GM21717 (cell line): ENCODE data around the gene FZD7.

Experiments used
- ATAC-seq: cut with Tn5 transposase; IDR thresholded peaks from one replicate; pipeline ENCODE4 v1.9.1; 2021; ENCODE audit warnings: mild to moderate bottlenecking, moderate library complexity; ENCODE audit not compliant: unreplicated experiment

The FZD7 gene

DNA sequence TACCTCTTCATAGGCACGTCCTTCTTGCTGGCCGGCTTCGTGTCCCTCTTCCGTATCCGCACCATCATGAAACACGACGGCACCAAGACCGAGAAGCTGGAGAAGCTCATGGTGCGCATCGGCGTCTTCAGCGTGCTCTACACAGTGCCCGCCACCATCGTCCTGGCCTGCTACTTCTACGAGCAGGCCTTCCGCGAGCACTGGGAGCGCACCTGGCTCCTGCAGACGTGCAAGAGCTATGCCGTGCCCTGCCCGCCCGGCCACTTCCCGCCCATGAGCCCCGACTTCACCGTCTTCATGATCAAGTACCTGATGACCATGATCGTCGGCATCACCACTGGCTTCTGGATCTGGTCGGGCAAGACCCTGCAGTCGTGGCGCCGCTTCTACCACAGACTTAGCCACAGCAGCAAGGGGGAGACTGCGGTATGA lies 2.3 kb downstream of the FZD7 start:
- no peak for ATAC-seq

DNA sequence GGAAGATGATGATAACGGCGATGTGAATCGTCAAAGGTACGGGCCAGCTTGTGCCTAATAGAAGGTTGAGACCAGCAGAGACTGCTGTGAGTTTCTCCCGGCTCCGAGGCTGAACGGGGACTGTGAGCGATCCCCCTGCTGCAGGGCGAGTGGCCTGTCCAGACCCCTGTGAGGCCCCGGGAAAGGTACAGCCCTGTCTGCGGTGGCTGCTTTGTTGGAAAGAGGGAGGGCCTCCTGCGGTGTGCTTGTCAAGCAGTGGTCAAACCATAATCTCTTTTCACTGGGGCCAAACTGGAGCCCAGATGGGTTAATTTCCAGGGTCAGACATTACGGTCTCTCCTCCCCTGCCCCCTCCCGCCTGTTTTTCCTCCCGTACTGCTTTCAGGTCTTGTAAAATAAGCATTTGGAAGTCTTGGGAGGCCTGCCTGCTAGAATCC lies 3.0 kb downstream of the FZD7 start:
- ATAC-seq: no peak

DNA sequence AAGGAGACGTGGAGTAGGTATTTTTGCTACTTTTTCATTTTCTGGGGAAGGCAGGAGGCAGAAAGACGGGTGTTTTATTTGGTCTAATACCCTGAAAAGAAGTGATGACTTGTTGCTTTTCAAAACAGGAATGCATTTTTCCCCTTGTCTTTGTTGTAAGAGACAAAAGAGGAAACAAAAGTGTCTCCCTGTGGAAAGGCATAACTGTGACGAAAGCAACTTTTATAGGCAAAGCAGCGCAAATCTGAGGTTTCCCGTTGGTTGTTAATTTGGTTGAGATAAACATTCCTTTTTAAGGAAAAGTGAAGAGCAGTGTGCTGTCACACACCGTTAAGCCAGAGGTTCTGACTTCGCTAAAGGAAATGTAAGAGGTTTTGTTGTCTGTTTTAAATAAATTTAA lies 3.4 kb downstream of the FZD7 start:
- ATAC-seq: no peak

DNA sequence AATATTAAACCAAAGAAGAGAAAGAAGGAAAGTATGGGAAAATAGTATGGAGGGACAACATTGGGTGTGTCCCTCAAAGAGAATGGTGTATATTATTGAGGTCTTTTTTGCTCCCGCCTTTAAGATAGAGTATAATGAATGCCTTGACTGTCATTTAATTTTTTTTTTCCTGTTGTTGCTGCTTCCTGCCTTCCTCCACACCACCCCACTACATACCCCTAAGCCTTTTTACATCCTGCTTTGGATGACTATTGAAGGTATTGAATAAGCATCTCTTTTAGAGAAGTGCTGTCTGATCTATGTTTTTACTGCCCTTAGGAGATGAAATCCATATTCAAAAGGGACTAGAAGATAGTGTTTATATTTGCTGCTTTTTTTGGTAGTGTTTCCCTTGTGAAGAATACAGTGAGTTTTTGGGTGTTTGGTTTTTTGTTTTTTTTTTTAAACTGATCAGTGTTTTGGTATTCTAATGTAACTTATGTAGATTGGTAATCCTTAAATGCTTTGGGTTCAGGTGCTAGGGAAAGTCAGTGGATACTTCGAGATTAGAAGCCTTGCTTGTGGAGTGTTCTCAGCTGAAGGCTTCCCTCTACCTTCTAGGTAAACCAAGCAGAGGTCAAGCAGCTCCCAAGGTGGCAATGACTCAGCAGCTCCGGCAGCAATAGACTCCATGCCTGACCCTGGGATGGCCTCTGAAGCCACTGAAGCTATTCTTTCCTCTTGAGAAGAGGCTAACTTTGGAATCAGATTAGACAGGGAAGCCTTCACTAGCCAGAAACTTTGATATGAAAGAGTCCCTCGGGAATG lies 5.0 kb downstream of the FZD7 start:
- no peak for ATAC-seq

DNA sequence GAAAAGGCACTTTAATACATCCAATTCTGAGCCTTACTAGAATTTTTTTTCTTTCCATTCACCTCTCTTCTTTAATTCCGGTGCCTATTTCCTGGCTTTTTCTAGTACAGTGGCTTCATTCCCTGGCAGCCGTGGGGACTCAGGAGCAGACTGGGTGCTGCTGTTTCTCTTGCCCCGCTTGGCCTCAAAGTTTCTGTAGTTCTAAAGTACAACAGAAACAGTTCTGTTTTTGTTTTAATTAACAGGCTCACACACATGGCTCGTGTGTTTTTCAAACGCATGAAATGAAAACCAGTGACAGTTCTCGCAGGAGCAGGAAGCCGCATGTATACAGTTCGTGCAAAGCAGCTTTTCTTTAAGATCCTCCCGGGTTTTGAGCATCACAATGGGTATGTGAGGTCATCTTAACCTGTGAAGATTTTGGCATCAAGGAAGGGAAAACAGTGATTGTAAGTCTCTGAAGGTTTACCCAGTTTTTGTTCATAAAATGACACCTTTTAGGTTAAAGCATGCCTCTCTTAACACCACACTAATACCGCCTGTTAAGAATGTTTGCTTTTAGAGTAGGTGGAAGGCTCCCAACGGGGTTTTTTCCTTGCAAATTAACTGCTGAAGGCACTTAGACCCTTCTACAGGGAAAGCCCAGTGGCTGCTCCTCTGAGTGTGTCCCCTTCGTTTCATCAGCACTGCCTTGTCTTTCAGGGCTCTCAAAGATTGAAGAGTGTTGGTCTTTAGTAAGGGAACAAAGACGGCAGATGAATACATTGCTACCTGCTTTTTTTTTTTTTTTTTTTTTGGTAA lies 5.8 kb downstream of the FZD7 start:
- no peak for ATAC-seq

DNA sequence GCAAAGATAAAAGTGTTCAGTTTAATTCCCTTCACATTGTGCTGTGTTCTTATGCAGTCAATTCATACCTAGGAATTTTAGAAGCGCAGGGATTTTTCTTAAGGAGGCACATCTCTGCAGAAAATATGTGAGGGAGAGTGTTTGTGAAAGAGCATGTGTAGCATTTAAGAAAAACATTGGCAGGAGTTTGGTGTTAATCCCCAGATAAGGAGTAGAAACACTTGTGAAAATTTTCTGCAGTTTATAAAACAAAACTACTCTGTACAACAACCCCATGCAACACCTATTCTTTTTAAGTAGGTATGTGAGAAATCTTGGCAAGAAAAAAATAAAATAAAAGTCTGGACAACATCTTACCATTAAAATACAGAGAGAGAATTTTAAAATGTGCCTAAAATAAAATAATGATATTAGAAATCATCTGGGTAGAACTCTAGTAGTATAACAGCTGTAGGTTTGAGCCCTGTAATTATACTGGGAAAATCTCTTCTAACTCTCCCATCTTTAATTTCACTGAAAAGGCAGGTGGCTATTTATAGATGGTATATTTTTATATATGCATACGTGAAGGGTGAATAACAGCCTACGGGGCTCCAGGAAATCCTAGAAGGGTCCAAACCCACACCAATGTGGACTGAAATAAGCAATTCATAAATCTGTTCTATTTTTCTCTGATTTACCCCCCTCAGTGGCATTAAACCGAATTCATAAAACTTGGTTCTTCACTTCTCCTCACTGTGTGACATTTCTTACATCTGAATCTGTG lies 6.6 kb downstream of the FZD7 start:
- no peak for ATAC-seq

DNA sequence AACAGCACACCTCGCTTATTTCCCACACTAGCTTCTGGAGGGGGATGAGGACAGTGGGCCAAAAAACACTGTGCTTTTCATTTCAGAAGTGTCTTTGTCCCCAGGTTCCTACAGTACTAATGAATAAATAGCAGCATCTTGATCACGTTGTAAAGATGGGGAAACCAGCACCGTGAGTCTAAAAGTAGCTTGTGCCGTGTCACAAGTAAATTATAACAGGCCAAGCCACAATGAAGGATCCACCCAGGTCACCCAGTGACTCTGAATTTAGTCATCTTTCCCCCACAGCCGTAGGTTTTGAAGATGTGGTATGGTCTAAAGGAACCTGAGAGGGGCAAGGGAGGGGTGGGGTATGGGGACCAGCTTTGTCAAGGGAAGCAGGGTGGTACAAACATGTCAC lies 8.8 kb downstream of the FZD7 start:
- ATAC-seq: no peak

DNA sequence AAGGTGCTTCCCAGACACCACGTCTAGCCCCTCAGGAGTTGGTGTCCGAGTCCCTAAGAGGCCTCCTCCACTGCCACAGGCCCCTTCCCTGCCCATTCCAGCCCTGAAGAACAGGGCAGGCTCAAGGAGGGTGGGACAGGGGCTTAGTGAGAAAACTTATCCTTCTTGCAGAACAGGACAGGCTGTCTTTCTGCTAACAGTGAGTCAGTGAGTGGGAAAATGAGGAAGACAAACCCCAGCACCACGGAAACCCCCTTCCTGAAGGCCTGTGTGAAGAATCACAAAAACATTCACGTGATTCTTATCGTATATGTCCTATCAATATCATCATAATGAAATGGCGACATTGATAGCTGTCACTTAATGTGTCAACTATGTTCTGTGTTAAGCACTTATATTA lies 9.8 kb downstream of the FZD7 start:
- ATAC-seq: no peak

DNA sequence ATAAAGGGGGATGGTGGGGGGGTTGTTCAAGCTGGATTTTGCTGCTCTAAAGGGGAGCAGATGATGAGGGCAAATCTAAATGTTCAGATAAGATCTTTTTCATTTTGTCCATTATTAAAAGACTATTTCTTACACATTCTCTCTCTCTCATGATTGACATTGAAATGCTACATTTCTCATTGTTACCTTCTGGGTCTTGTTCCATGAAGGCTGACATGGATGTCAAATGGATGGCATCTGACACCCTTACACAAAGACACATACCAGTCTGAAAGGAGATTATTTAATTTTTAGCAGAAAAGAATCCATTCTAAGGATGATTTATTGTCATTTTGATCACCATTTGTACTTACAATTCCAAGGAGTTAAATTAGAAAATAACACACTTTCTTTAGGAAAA lies 11.1 kb downstream of the FZD7 start:
- no peak for ATAC-seq

DNA sequence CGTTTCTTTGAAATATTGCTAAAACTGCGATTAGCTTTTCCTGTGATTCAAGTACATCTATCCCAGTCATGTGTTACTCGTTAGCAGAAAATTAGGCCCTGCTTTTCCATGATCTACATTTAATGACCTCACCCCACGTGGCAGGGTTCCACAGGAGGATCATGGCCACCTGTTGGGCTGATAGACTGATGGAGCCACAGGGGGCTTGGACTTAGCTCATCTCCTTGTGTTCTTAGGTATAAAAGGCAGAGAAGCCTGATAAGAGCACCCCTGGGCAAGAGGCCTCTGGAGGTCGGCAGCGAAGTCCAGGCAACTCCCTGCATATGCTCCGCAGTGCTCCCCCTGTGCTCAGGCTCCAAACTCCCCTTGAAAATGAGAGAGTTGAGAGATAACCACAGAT lies 12.9 kb downstream of the FZD7 start:
- no peak for ATAC-seq

DNA sequence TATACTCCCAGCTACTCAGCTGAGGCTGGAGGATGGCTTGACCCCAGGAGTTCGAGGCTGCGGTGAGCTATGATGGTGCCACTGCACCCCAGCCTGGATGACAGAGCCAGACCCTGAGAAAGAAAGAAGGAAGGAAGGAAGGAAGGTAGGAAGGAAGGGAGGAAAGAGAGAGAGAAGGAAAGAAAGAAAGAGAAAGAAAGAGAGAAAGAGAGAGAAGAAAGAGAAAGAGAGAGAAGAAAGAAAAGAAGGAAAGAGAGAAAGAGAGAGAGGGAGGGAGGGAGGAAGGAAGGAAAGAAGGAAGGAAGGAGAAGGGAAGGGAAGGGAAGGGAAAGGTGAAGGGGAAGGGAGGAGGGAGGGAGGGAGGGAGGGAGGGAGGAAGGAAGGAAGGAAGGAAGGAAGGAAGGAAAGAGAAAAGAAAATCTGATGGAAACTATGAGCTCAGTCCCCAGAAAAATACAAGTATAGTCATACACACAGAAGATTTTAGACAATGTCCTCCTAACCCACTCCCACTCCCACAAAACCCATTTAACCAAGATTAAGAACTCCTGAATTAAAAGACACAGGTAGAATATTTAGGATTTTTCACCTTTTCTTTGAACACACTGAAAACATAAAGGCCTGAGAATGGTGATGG lies 15.6 kb downstream of the FZD7 start:
- ATAC-seq: no peak

DNA sequence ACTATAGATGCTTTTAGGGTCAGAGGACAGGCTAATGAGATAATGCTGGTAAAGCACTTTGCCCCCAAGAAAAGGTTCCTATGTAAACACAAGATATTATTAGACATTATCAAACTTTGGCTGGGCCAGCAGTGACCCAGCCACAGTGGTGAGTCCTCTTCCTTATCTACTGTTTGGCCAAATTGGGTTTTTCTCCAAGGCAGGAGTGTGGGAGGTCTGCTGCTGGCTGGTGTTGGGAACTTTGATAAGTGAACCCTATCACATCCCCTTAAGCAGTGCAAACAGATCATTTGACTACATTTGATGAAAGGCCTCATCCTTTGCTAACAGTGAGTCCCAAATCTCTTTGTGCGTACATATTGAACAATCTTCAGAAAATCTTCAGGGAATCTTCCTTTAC lies 16.2 kb downstream of the FZD7 start:
- no peak for ATAC-seq

DNA sequence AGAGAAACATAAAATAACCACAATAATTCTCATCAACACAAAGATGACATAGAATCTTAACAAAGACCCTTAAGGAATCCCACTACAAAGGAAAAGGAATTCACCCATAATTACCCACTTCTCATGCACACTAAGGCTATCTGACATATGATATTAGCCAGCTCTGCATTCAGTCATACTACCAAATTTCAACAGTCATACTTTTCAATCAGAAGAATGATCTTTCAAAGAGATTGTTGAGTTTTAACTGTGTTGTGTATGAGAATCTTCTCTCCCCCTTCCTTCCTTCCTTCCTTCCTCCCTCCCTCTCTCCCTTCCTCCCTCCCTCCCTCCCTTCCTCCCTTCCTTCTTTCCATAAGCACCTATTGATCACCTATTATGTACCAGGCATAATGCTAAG lies 17.0 kb downstream of the FZD7 start:
- no peak for ATAC-seq

DNA sequence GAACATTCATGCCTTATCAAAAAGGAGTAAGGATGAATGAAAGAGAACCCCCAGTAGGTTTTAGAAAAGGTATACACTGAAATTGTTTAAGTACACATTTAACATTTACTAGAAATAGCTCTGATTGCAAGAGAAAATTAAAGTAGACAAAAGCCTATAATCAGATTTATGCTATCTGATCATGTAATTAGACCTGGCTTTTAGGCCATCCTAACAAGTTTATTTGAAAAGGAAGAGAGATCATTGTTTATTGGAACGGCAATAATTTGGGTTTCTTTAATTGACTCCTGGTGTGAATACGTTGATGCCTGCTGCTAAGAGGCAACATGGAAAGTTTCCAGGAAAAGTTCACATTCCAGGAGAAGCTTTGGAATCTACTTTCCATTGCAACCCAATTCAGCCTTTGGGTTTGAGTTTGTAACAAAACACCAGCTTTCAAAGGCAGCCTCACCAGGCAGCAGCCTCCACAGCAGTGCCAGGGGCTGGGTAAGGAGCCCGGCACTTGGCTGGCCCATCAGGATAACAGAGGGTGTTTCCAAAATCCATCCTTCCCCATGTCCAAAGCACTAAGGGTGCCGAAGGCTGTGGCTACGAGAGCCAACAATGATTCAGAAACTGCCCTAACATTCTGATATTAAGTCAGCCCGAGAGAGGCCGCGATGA lies 18.0 kb downstream of the FZD7 start:
- ATAC-seq: no peak

DNA sequence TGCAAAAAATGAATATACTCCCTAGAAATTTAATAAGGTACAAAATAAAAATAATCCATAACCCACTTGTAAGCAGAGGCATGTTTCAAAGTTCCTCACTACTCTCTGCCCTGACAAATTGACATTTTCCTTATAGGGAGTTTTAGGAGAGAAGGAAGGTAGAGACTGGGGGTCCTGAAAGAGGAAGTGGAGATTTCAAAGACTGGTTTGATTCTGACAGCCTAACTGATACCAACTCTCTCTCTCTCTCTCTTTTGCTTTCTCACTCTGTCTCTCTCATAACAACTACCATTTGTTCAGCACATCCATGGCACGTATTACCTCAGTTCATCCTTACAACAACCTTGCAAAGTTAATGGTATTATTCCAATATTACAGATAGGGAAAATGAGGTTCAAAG lies 18.6 kb downstream of the FZD7 start:
- ATAC-seq: no peak

DNA sequence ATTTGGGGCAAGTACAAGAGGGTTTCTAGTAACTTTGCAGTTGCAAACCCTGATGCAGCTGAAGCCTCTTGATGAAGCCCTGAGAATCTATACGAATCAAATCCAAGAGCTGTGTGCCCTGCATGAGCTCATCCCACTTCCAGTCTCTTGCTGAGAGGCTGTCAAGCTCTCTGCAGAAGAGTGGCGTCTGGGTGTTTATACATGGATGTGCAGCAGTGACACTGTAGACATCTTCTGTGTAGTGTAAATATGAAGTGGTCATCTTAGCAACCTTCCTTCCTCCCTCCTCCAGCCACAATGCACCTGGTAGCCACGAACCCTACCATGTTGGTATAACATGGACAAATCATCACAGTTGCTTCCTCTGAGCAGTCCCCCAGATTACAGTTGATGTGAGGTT lies 21.0 kb downstream of the FZD7 start:
- ATAC-seq: no peak

DNA sequence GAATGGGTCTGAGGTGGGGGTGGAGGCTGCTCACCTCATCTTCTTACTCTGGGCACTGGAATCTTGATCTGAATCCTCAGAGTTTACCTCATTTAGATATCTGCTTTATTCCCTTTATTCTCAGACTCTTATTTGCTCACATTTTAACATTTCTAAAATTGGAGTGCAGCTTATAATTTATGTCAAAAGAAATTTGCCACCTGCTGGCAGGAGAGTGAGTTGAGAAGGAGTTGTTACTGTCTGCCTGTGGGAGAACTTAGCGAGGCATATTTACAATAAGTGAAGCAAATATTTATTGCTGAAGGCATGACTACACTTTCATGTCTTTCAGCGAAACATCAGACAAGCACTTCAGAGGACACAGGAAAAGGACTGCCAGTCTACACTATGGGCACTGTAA lies 23.0 kb downstream of the FZD7 start:
- ATAC-seq: no peak

DNA sequence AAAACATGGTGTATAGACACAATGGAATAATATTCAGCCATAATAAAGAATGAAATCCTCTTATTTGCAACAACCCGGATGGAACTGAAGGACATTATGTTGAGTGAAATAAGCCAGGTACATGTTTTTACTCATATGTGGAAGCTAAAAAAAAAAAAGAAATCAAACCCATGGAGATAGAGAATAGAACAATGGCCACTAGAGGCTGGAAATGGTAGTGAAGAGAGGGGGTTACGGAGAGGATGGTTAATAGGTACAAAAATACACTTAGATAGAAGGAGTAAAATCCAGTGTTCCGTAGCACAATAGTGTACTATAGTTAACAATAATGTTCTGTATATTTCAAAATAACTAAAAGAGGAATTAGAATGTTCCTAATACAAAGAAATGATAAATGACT lies 26.6 kb downstream of the FZD7 start:
- no peak for ATAC-seq

DNA sequence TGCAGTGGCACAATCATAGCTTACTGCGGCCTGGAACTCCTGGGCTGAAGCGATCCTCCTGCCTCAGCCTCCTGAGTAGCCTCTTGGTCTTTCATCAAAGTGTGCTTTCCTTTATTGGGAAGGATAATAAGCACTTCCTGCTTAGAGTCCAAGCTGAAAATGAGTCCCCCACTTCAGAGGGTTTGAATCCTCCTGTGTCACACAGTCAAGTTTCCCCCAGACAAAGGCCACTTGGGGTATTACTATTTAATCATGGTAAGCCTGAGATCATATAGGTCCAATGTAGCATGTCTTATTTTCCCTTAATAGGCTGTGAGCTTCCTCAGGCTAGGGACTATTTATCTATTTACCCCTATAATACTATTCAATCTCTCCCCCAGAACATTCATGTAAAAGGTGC lies 28.0 kb downstream of the FZD7 start:
- no peak for ATAC-seq

DNA sequence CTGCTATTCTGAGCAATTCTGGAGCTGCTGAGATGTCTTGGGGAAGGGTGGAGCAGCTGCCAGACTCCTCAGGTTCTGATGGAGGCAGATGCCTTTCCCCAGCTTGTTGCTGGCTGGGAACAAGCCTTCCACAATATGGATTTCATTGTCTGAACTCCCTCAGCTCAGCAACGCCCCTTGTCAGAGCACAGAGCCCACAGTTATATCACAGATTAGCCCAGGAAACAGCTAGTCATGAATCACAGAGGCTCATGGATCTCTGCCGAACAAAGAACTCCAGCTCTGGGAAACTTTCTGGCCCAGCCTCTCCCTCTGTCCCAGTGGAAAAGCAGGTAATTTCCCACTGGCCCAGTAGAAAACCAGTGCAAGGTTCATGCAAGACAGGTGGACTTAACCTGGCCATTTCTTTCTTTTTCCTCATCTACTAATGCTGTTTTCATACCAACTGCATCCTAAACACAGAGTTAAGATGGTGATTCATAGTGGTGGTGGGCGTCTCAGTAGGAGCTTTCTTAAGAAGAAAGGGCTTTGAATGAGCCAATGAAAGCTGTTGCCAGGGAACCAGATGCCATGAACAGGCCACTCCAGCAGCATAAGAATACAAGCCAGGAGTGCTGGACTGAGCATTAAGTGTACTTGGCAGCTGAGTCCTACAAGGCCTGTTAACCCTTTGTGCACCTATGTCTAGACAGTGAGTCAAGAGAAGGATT lies 30.7 kb downstream of the FZD7 start:
- no peak for ATAC-seq
